DOHH2 (cell line): Measurements from ENCODE around the gene TSNAX.

Source experiments
- EZH2phosphoT487 ChIP-seq: fragments of 200-600 bp; sonication (generic); IDR thresholded peaks from 2 replicates; pipeline ENCODE4 v1.6.1; 2017; ENCODE audit warnings: borderline replicate concordance, mild to moderate bottlenecking, antibody characterized with exemption, low read length, moderate library complexity, mixed read lengths
- TF ChIP-seq, protein P1 (sequence below): fragments of 200-600 bp; sonication (generic); IDR thresholded peaks from one replicate; pipeline ENCODE4 v1.5.1; 2014; ENCODE audit warnings: antibody characterized with exemption, mild to moderate bottlenecking, low read depth, low read length; ENCODE audit not compliant: poor library complexity, severe bottlenecking

- TF ChIP-seq, protein P1, sequence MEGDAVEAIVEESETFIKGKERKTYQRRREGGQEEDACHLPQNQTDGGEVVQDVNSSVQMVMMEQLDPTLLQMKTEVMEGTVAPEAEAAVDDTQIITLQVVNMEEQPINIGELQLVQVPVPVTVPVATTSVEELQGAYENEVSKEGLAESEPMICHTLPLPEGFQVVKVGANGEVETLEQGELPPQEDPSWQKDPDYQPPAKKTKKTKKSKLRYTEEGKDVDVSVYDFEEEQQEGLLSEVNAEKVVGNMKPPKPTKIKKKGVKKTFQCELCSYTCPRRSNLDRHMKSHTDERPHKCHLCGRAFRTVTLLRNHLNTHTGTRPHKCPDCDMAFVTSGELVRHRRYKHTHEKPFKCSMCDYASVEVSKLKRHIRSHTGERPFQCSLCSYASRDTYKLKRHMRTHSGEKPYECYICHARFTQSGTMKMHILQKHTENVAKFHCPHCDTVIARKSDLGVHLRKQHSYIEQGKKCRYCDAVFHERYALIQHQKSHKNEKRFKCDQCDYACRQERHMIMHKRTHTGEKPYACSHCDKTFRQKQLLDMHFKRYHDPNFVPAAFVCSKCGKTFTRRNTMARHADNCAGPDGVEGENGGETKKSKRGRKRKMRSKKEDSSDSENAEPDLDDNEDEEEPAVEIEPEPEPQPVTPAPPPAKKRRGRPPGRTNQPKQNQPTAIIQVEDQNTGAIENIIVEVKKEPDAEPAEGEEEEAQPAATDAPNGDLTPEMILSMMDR, result no peak
- no peak for TF ChIP-seq EZH2phosphoT487
Measured at GRCh38 chr1:231512147-231512698, 16.2 kb upstream of the TSNAX start.
